Measurements from ENCODE around the gene PNKD.
A peak's percentile ranks its signal among the peaks of the same experiment; 100 is the strongest.

PNKD gene

GRCh38 chr2:218291318-218292047, 21.2 kb downstream of the PNKD start:
- peak overlapping the region; percentile 93 for H3K4me3 ChIP-seq (ENCODE audit: low read length)
- no peaks in the 10 kb centered on the region for H3K36me3 ChIP-seq (ENCODE audit: control insufficient read depth, insufficient read depth, low read length)
- H3K9me3 ChIP-seq (ENCODE audit: control insufficient read depth, low read length) = no peaks in the 10 kb centered on the region
- H3K9ac ChIP-seq (ENCODE audit: low read length) = peak overlapping the region; percentile 99
- peaks cover 85% of the 10 kb centered on the region for H3K4me1 ChIP-seq (ENCODE audit: control insufficient read depth, insufficient read depth, low read length)
- H3K27me3 ChIP-seq (ENCODE audit: control insufficient read depth, insufficient read depth, low read length) = no peaks in the 10 kb centered on the region

DNA sequence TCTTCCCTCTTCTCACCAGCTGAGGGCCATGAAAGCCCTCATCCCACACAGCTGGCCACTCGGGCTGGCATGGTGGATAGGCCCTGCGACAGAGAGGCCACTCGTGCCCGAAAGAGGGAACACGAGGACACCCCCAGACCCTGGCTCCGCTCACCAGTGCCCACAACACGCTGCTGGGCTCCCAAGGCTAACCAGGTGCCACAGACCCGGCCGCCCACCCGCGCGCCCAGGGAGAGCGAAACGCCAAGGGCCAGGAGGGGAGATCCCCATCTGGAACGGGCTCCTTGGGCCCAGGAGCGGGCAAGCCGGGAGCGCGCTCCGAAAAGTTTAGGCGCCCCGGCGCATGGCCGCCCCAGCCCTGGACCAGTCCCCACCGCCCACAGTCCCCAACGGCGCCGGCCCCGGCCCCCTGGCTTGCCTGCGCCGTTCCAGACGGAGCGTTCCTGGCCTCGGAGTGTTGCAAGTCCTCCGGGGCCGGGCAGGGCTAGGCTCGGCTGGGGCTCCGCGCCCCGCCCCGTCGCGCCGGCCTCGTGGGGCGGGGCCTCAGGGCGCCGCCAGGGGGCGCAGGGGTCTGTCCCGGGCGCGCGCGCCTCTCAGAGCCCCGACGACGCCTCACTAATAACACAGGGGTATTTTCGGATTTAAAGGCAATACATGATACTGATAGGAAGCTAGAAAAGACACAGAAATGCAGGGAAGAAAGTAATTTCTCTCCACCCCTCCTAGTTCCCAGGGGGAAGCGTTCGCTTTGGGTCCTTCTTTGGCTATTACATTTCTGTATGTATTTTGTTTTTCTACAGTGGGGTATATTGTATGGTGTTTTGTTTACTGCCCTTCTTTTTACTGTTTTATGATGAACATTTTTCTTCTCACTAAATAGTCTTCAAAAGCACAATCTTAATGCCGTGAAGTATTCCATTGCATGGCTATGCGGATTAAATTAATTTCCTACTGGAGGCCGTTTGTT, 22.0 kb downstream of the PNKD start, which contains the start of gene TMBIM1:
TMBIM1 (minus strand) TSS at position 456 of the 967 bp plus-strand sequence. CDS start 10,362 bp downstream, outside the sequence.
- Histone ChIP-seq H3K4me3 (ENCODE audit: low read length) (peak within 1 kb of the TSS; percentile 93), H3K4me1 (ENCODE audit: control insufficient read depth, insufficient read depth, low read length) (peaks cover 85% of the 10 kb centered on the region), H3K9me3 (ENCODE audit: control insufficient read depth, low read length) (no peaks in the 10 kb centered on the region), H3K9ac (ENCODE audit: low read length) (peak within 1 kb of the TSS; percentile 99), H3K27me3 (ENCODE audit: control insufficient read depth, insufficient read depth, low read length) (no peaks in the 10 kb centered on the region), H3K36me3 (ENCODE audit: control insufficient read depth, insufficient read depth, low read length) (no peaks in the 10 kb centered on the region)

DNA sequence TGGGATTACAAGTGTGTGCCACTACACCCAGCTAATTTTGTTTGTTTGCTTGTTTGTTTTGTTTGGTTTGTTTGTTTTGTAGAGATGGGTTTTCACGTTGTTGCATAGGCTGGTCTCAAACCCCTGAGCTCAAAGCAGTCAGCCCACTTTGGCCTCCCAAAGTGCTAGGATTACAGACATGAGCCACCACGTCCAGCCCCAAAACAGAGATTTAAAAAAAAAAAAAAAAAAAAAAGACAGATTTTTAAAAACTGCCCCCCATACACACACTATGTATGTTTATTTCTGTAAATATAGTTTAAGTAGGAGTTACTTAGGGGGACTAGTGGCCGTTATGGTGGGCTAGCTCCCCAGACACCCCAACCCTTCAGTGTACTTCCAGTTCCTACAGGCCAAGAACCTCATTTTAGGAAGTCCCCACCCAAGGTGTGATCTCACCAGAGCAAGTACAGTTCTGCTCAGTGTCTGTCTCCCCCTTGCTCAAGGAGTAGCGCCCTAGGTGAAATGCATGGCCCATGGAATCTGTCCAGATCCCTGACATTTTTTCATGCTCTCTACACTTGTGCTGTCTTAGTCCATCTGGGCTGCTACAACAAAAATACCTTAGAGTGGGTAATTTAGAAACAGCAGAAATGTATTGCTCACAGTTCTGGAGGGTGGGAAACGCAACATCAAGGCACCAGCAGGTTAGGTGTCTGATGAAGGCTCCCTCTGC, 23.6 kb downstream of the PNKD start:
- Histone ChIP-seq H3K9ac (ENCODE audit: low read length) (peak overlapping the region; percentile 99), H3K4me3 (ENCODE audit: low read length) (no peak overlapping the region), H3K27me3 (ENCODE audit: control insufficient read depth, insufficient read depth, low read length) (no peaks in the 10 kb centered on the region), H3K36me3 (ENCODE audit: control insufficient read depth, insufficient read depth, low read length) (no peaks in the 10 kb centered on the region), H3K9me3 (ENCODE audit: control insufficient read depth, low read length) (no peaks in the 10 kb centered on the region), H3K4me1 (ENCODE audit: control insufficient read depth, insufficient read depth, low read length) (peaks cover 85% of the 10 kb centered on the region)

DNA sequence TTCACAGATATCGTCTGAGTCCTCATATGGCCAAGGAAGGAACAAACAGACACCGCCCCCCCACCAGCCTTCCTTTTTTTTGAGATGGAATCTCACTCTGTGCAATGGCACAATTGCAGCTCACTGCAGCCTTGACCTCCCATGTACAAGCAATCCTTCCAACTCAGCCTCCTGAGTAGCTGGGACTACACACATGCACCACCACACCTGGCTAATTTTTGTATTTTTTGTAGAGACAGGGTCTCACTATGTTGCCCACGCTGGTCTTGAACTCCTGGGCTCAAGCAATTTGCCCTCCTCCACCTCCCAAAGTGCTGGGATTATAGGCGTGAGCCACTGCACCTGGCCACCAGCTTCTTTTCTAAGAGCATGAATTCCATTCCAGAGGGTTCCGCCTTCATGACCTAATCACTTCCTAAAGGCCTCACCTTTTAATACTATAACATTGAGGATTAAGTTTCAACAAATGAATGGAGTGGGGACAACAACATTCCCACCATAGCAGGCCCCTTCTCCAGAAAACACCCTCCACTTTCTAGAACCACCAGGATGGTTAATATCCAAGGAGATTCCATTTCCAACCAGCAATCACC, 24.2 kb downstream of the PNKD start:
- H3K27me3 ChIP-seq (ENCODE audit: control insufficient read depth, insufficient read depth, low read length) = no peaks in the 10 kb centered on the region
- no peak overlapping the region for H3K4me3 ChIP-seq (ENCODE audit: low read length)
- H3K4me1 ChIP-seq (ENCODE audit: control insufficient read depth, insufficient read depth, low read length) = peaks cover 80% of the 10 kb centered on the region
- H3K36me3 ChIP-seq (ENCODE audit: control insufficient read depth, insufficient read depth, low read length) = no peaks in the 10 kb centered on the region
- no peaks in the 10 kb centered on the region for H3K9me3 ChIP-seq (ENCODE audit: control insufficient read depth, low read length)
- H3K9ac ChIP-seq (ENCODE audit: low read length) = peak overlapping the region; percentile 99

DNA sequence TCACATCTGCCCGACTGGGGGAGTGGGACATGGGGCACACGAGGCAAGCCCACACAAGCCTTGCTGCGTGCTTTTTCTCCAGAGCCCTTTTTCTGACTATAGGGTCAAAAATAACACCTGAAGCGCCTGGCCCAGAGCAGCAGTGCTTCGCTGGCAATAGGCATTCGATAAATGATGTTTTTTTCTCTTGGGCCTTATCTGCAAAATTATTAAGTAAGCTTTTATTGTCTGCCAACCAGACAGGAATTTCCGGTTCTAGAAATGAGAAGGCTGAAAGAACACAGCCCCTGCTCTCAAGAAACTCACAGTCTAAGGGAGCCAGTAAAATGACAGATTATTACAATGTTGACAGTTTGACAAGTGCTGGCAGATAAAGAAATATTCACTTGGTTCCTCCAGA, 24.7 kb downstream of the PNKD start:
- Histone ChIP-seq H3K9ac (ENCODE audit: low read length) (peak overlapping the region; percentile 99), H3K4me3 (ENCODE audit: low read length) (no peak overlapping the region), H3K36me3 (ENCODE audit: control insufficient read depth, insufficient read depth, low read length) (no peaks in the 10 kb centered on the region), H3K27me3 (ENCODE audit: control insufficient read depth, insufficient read depth, low read length) (no peaks in the 10 kb centered on the region), H3K9me3 (ENCODE audit: control insufficient read depth, low read length) (no peaks in the 10 kb centered on the region), H3K4me1 (ENCODE audit: control insufficient read depth, insufficient read depth, low read length) (peaks cover 75% of the 10 kb centered on the region)

DNA sequence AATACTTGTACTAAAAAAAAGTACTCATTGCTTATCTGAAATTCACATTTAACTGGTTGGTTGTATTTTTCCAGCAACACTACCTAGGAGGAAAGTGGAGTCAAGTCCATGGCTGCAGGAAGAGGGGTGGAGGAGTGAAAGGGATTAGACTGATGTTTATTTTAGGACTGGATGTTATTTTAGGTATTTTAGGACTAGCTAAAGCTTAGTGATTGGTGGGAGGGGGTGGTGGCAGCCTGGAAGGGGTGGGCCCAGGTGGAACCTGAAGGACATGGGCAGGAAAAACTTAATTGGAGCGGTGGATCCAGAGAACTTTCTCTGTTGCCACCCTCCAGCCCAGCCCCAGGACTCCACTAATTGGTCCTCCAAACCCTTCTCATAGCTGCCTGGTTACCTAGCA, 25.9 kb downstream of the PNKD start:
- Histone ChIP-seq H3K4me1 (ENCODE audit: control insufficient read depth, insufficient read depth, low read length) (peaks cover 63% of the 10 kb centered on the region), H3K4me3 (ENCODE audit: low read length) (no peak overlapping the region), H3K36me3 (ENCODE audit: control insufficient read depth, insufficient read depth, low read length) (no peaks in the 10 kb centered on the region), H3K9ac (ENCODE audit: low read length) (peak overlapping the region; percentile 36), H3K27me3 (ENCODE audit: control insufficient read depth, insufficient read depth, low read length) (no peaks in the 10 kb centered on the region), H3K9me3 (ENCODE audit: control insufficient read depth, low read length) (no peaks in the 10 kb centered on the region)

GRCh38 chr2:218296847-218297246, 26.5 kb downstream of the PNKD start:
- Histone ChIP-seq H3K27me3 (ENCODE audit: control insufficient read depth, insufficient read depth, low read length) (no peaks in the 10 kb centered on the region), H3K9ac (ENCODE audit: low read length) (peak overlapping the region; percentile 23), H3K9me3 (ENCODE audit: control insufficient read depth, low read length) (no peaks in the 10 kb centered on the region), H3K4me3 (ENCODE audit: low read length) (no peak overlapping the region), H3K4me1 (ENCODE audit: control insufficient read depth, insufficient read depth, low read length) (peaks cover 65% of the 10 kb centered on the region), H3K36me3 (ENCODE audit: control insufficient read depth, insufficient read depth, low read length) (no peaks in the 10 kb centered on the region)

DNA sequence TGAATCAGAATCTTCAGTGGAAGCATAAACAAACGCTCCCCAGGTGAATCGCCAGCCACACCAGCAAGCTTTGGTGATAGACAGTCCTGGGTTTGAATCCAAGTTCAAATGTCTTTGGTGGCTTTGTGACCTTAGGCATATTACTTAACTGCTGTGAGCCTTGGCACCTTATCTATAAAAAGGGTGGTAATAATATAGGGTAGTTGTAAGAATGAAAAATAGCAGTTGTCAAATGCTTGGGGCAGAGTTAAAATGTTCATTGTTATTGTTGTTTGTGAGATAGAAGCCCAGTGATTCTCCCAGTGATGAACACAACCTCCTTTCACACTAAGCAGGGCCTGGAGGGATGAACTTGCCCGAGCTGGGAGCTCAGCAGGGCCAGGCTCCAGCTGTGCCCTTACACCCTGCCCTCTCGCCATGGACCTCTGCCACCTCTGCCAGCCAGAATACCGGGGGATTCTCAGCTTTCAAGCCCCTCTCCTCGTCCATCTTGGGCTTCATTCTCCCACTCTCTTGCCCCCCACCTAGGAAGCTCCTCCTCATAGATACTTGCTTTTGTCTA, 28.1 kb downstream of the PNKD start:
- H3K4me3 ChIP-seq (ENCODE audit: low read length) = no peak overlapping the region
- H3K9ac ChIP-seq (ENCODE audit: low read length) = peak overlapping the region; percentile 46
- H3K27me3 ChIP-seq (ENCODE audit: control insufficient read depth, insufficient read depth, low read length) = no peaks in the 10 kb centered on the region
- no peaks in the 10 kb centered on the region for H3K9me3 ChIP-seq (ENCODE audit: control insufficient read depth, low read length)
- peaks cover 61% of the 10 kb centered on the region for H3K4me1 ChIP-seq (ENCODE audit: control insufficient read depth, insufficient read depth, low read length)
- no peaks in the 10 kb centered on the region for H3K36me3 ChIP-seq (ENCODE audit: control insufficient read depth, insufficient read depth, low read length)

DNA sequence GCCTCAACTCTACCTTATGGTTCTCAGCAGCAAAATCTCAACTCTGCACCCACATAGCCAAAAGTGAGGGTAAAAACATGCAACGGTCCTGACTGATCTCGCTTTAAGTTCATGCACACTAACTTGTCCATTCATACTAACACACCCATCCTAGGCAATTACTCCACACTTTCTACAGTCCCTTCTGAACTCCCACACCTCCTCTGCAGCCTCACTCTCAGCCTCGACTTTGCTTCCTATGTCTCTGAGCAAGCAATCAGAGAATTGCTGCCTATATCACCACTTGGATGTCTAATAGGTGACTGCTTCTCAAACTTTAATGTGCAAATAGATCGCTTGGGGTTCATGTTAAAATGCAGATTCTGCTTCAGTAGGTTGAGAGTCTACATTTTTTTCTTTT, 29.8 kb downstream of the PNKD start:
- no peak overlapping the region for H3K9ac ChIP-seq (ENCODE audit: low read length)
- no peaks in the 10 kb centered on the region for H3K27me3 ChIP-seq (ENCODE audit: control insufficient read depth, insufficient read depth, low read length)
- no peak overlapping the region for H3K4me3 ChIP-seq (ENCODE audit: low read length)
- no peaks in the 10 kb centered on the region for H3K36me3 ChIP-seq (ENCODE audit: control insufficient read depth, insufficient read depth, low read length)
- peaks cover 48% of the 10 kb centered on the region for H3K4me1 ChIP-seq (ENCODE audit: control insufficient read depth, insufficient read depth, low read length)
- no peaks in the 10 kb centered on the region for H3K9me3 ChIP-seq (ENCODE audit: control insufficient read depth, low read length)

GRCh38 chr2:218301176-218301819, 31.0 kb downstream of the PNKD start:
- Histone ChIP-seq H3K27me3 (ENCODE audit: control insufficient read depth, insufficient read depth, low read length) (no peaks in the 10 kb centered on the region), H3K9me3 (ENCODE audit: control insufficient read depth, low read length) (no peaks in the 10 kb centered on the region), H3K9ac (ENCODE audit: low read length) (no peak overlapping the region), H3K4me3 (ENCODE audit: low read length) (no peak overlapping the region), H3K4me1 (ENCODE audit: control insufficient read depth, insufficient read depth, low read length) (peaks cover 36% of the 10 kb centered on the region), H3K36me3 (ENCODE audit: control insufficient read depth, insufficient read depth, low read length) (no peaks in the 10 kb centered on the region)

DNA sequence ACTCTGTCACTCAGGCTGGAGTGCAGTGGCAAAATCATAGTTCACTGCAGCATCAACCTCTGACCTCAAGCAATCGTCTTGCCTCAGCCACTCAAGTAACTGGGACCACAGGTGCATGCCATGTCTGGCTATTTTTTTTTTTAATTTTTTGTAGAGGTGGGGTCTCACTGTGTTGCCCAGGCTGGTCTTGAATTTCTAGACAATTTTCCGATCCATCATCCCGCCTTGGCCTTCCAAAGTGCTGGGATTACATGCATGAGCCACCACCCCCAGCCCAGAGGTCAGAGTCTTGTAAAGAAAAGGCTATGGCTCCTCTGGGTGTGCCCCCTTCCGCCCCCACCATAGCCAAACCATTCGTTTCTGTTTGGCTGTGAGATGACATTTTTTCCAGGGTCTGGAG, 35.1 kb downstream of the PNKD start:
- no peaks in the 10 kb centered on the region for H3K9me3 ChIP-seq (ENCODE audit: control insufficient read depth, low read length)
- no peak overlapping the region for H3K4me3 ChIP-seq (ENCODE audit: low read length)
- H3K27me3 ChIP-seq (ENCODE audit: control insufficient read depth, insufficient read depth, low read length) = no peaks in the 10 kb centered on the region
- H3K9ac ChIP-seq (ENCODE audit: low read length) = no peak overlapping the region
- peaks cover 26% of the 10 kb centered on the region for H3K4me1 ChIP-seq (ENCODE audit: control insufficient read depth, insufficient read depth, low read length)
- no peaks in the 10 kb centered on the region for H3K36me3 ChIP-seq (ENCODE audit: control insufficient read depth, insufficient read depth, low read length)

All from mucosa of stomach (tissue), 1 donor.